B cell (primary cell): Measurements from ENCODE around the gene ADCY2. TPM values are rescaled to one million over a fixed set of nuclear protein-coding genes. Genes with fewer than 3 reads are reported as not detected.

Source experiments
- ATAC-seq: fragments of 200-7000 bp; cut with Tn5 transposase; one replicate; pipeline ENCODE4 v1.10.0; 2021; ENCODE audit warnings: low read depth, mild to moderate bottlenecking, moderate number of reproducible peaks, moderate library complexity
- CTCF ChIA-PET: fragments of 350-600 bp; sonication (Branson Sonifier 250); formaldehyde crosslinking; loops from one replicate; lab custom pipeline; 2021; ENCODE audit warnings: antibody characterized with exemption, inconsistent platforms; lab: Charles Lee
- POLR2A ChIA-PET: fragments of 350-600 bp; sonication (Branson Sonifier 250); formaldehyde crosslinking; loops from one replicate; lab custom pipeline; 2021; ENCODE audit warnings: antibody characterized with exemption; lab: Charles Lee
- DNase-seq: peaks from one replicate; pipeline ENCODE4 v3.0.0; 2013
- H2AFZ ChIP-seq: 2 replicates; pipeline ENCODE4 v1.6.1; 2012; ENCODE audit warnings: mild to moderate bottlenecking, low read depth, low read length; ENCODE audit not compliant: insufficient read depth, poor library complexity, severe bottlenecking
- H3K27ac ChIP-seq, 2 donors: 1 replicate in 1 of 2; 2 replicates in 1 of 2; pipeline ENCODE4 v1.5.1; 2012 to 2013; ENCODE audit warnings: low read length in 2 of 2, mild to moderate bottlenecking in 2 of 2, moderate library complexity in 1 of 2
- H3K27me3 ChIP-seq, 4 experiments: fragments of 200-600 bp in 1 of 4; sonication (generic) in 1 of 4; replicated peaks in 1 of 4; 1 replicate in 2 of 4; 2 replicates in 2 of 4; pipeline versions ENCODE4 v1.6.1 to v1.7.0; 2013 to 2016; ENCODE audit warnings: low read length in 3 of 4, mild to moderate bottlenecking in 2 of 4, mixed read lengths in 1 of 4, moderate library complexity in 1 of 4; ENCODE audit not compliant: insufficient read depth in 4 of 4, control insufficient read depth in 3 of 4; ENCODE audit errors: control extremely low read depth in 1 of 4
- H3K36me3 ChIP-seq, 2 experiments: replicated peaks in 1 of 2; 1 replicate in 1 of 2; 2 replicates in 1 of 2; pipeline versions ENCODE4 v1.6.1 to v1.7.1; 2013; ENCODE audit warnings: low read length in 1 of 2; ENCODE audit not compliant: insufficient read depth in 2 of 2, control insufficient read depth in 1 of 2; ENCODE audit errors: control extremely low read depth in 1 of 2, extremely low read depth in 1 of 2
- H3K4me1 ChIP-seq, 2 donors: fragments of 200-600 bp in 1 of 2; sonication (generic) in 1 of 2; 1 replicate in 1 of 2; 2 replicates in 1 of 2; pipeline versions ENCODE4 v1.5.1 to v1.6.1; 2013 to 2017; ENCODE audit warnings: low read length in 2 of 2; ENCODE audit not compliant: control insufficient read depth in 2 of 2, insufficient read depth in 2 of 2
- H3K4me2 ChIP-seq: replicated peaks from 2 replicates; pipeline ENCODE3; 2012; ENCODE audit warnings: mild to moderate bottlenecking, low read depth, low read length; ENCODE audit not compliant: poor library complexity, severe bottlenecking
- H3K4me3 ChIP-seq, 5 experiments: fragments of 200-600 bp in 1 of 5; sonication (generic) in 1 of 5; 1 replicate in 3 of 5; 2 replicates in 2 of 5; pipeline versions ENCODE4 v1.5.1 to v1.7.0; 2011 to 2016; ENCODE audit warnings: low read length in 4 of 5, mild to moderate bottlenecking in 4 of 5, low read depth in 2 of 5, control low read depth in 1 of 5, moderate library complexity in 1 of 5; ENCODE audit not compliant: insufficient read depth in 1 of 5; ENCODE audit errors: control extremely low read depth in 1 of 5, extremely low read depth in 1 of 5
- H3K79me2 ChIP-seq: fragments of 200-600 bp; sonication (generic); one replicate; pipeline ENCODE4 v1.6.0; 2016; ENCODE audit warnings: low read length; ENCODE audit not compliant: control insufficient read depth, insufficient read depth
- H3K9ac ChIP-seq: fragments of 200-600 bp; sonication (generic); 2 replicates; pipeline ENCODE4 v1.6.1; 2017; ENCODE audit warnings: mild to moderate bottlenecking, low read length, moderate library complexity
- H3K9me3 ChIP-seq, 3 donors: one replicate each; pipeline versions ENCODE4 v1.6.1 to v1.7.1; 2013; ENCODE audit warnings: low read length in 2 of 3; ENCODE audit not compliant: control insufficient read depth in 2 of 3, insufficient read depth in 1 of 3; ENCODE audit errors: control extremely low read depth in 1 of 3
- H4K20me1 ChIP-seq: 2 replicates; pipeline ENCODE4 v1.6.0; 2012; ENCODE audit warnings: mild to moderate bottlenecking, low read length; ENCODE audit not compliant: insufficient read depth, control insufficient read depth, poor library complexity, severe bottlenecking
- H3K27ac Mint-ChIP-seq: one replicate; pipeline ENCODE4 v1.8.0; 2021; ENCODE audit warnings: mixed read lengths
- H3K27me3 Mint-ChIP-seq: one replicate; pipeline ENCODE4 v1.8.0; 2021; ENCODE audit warnings: mixed read lengths
- H3K4me1 Mint-ChIP-seq: one replicate; pipeline ENCODE4 v1.8.0; 2021; ENCODE audit warnings: mixed read lengths
- H3K4me3 Mint-ChIP-seq: one replicate; pipeline ENCODE4 v1.8.0; 2021; ENCODE audit warnings: mixed read lengths
- H3K9me3 Mint-ChIP-seq: one replicate; pipeline ENCODE4 v1.8.0; 2022; ENCODE audit warnings: mixed read lengths; ENCODE audit not compliant: insufficient read depth
- EZH2 ChIP-seq: IDR thresholded peaks from 2 replicates; pipeline ENCODE4 v1.6.1; 2012; ENCODE audit warnings: borderline replicate concordance, low read depth, mild to moderate bottlenecking, moderate library complexity, low read length; ENCODE audit not compliant: insufficient read depth, poor library complexity, severe bottlenecking
- WGBS: methylation state at CpG from one replicate; pipeline ENCODE4 v1.1.5; 2013; ENCODE audit warnings: missing lambda C conversion rate; ENCODE audit not compliant: insufficient coverage; 5-methylcytosine and 5-hydroxymethylcytosine counted together
- intact Hi-C: fragments of 100-400 bp; cut with micrococcal nuclease; formaldehyde crosslinking; loops from one replicate; pipeline ENCODE4 v1.10.0; 2022
- polyA plus RNA-seq: library from polyadenylated mRNA; depleted of rRNA; stranded (reverse); fragments of >200 nt; gene quantifications from 2 replicates; pipeline ENCODE4 v1.2.3, GENCODE V29; 2012
- total RNA-seq, 2 donors: library from RNA; stranded (reverse); fragments of 120-200 nt in 1 of 2; gene quantifications; 1 replicate in 1 of 2; 2 replicates in 1 of 2; pipeline versions ENCODE4 v1.2.3 to v1.2.4, GENCODE V29; 2013 to 2022
- TF ChIP-seq, protein P1 (sequence below): fragments of 200-600 bp; IDR thresholded peaks from one replicate; pipeline ENCODE4 v1.8.0; 2022; ENCODE audit warnings: antibody characterized with exemption, mild to moderate bottlenecking

Gene ADCY2
- total and polyA plus RNA-seq, 2 donors (not counting 1 experiment from before 2014, with no cell fraction given) = not detected

DNA sequence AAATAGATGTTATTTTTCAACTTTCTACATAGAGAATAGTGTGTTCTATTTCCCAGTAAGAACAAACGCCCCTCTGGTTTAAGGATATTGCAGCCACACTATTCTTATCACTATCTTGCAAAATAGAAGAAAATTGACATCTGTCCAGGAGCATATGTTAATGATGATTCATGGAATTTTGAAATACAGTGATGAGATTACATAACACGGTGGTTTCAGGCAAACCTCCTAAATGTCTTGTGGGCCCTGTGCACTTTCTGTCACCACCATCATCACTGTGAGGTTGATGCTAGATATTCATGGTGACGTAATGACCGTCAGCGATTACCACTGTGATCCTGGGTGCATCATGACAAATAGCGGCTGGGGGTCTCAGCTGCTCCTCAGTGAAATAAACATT is 406.9 kb downstream of the ADCY2 start:
- H3K4me3 ChIP-seq = no peak overlapping the region
- no peaks in the 10 kb centered on the region for H3K79me2 ChIP-seq
- intact Hi-C loops = no loop called here
- Mint-ChIP-seq H3K9me3 (no peaks in the 10 kb centered on the region), H3K27ac (no peak overlapping the region), H3K4me3 (no peak overlapping the region), H3K27me3 (no peaks in the 10 kb centered on the region), H3K4me1 (no peaks in the 10 kb centered on the region)
- no peak for ATAC-seq
- H4K20me1 ChIP-seq = no peaks in the 10 kb centered on the region
- no peaks in the 10 kb centered on the region for H3K27me3 ChIP-seq
- H3K4me1 ChIP-seq = no peaks in the 10 kb centered on the region
- H2AFZ ChIP-seq = no peak overlapping the region
- no peak overlapping the region for H3K27ac ChIP-seq
- no peak overlapping the region for H3K9ac ChIP-seq
- no peaks in the 10 kb centered on the region for H3K36me3 ChIP-seq
- ChIA-PET POLR2A (no interaction called here), CTCF (no interaction called here)
- no peaks in the 10 kb centered on the region for H3K9me3 ChIP-seq
- no peak for TF ChIP-seq EZH2
- TF ChIP-seq, protein P1, sequence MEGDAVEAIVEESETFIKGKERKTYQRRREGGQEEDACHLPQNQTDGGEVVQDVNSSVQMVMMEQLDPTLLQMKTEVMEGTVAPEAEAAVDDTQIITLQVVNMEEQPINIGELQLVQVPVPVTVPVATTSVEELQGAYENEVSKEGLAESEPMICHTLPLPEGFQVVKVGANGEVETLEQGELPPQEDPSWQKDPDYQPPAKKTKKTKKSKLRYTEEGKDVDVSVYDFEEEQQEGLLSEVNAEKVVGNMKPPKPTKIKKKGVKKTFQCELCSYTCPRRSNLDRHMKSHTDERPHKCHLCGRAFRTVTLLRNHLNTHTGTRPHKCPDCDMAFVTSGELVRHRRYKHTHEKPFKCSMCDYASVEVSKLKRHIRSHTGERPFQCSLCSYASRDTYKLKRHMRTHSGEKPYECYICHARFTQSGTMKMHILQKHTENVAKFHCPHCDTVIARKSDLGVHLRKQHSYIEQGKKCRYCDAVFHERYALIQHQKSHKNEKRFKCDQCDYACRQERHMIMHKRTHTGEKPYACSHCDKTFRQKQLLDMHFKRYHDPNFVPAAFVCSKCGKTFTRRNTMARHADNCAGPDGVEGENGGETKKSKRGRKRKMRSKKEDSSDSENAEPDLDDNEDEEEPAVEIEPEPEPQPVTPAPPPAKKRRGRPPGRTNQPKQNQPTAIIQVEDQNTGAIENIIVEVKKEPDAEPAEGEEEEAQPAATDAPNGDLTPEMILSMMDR = no peak
- no peak for DNase-seq
- H3K4me2 ChIP-seq = no peak overlapping the region
- no CpG with 5 or more reads among the region's 6 CpGs for WGBS

DNA sequence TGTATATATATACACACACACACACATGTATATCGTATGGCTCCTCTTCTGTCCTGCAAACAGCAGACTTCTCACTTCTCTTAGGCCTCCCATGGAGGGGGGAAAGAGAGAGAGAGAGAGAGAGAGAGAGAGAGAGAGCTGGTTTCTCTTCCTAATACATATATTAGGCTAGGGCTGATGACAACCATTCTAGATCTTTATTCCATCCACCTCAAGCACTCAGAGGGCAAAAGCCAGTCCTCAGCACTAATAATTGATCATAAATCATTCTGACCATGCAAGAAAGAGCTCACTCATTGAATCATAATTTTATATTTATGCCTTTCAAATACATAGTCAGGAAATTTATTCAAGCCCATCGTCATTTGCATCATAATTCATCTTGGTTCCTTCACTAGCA is 408.0 kb downstream of the ADCY2 start:
- H3K36me3 ChIP-seq = no peaks in the 10 kb centered on the region

More for the DNA sequence above, 408.0 kb downstream of the ADCY2 start:
- no peaks in the 10 kb centered on the region for H3K79me2 ChIP-seq
- no peak overlapping the region for H3K4me2 ChIP-seq
- intact Hi-C loops = no loop called here
- TF ChIP-seq, protein P1 = no peak
- TF ChIP-seq EZH2 = no peak
- Mint-ChIP-seq H3K9me3 (no peaks in the 10 kb centered on the region), H3K4me1 (no peaks in the 10 kb centered on the region), H3K27me3 (no peaks in the 10 kb centered on the region), H3K27ac (no peak overlapping the region), H3K4me3 (no peak overlapping the region)
- no peak for ATAC-seq
- H4K20me1 ChIP-seq = no peaks in the 10 kb centered on the region
- no peak for DNase-seq
- H3K9me3 ChIP-seq = no peaks in the 10 kb centered on the region
- H2AFZ ChIP-seq = no peak overlapping the region
- POLR2A ChIA-PET = no interaction called here
- H3K9ac ChIP-seq = no peak overlapping the region
- H3K4me1 ChIP-seq = no peaks in the 10 kb centered on the region
- CTCF ChIA-PET = no interaction called here
- no peak overlapping the region for H3K4me3 ChIP-seq
- no peak overlapping the region for H3K27ac ChIP-seq
- no peaks in the 10 kb centered on the region for H3K27me3 ChIP-seq
- no CpG with 5 or more reads among the region's 2 CpGs for WGBS
